ENCODE results near the gene NCK2.

GRCh38 chr2:105708697-105709096, 36.0 kb upstream of the NCK2 start:
- TF ChIP-seq, protein P1, sequence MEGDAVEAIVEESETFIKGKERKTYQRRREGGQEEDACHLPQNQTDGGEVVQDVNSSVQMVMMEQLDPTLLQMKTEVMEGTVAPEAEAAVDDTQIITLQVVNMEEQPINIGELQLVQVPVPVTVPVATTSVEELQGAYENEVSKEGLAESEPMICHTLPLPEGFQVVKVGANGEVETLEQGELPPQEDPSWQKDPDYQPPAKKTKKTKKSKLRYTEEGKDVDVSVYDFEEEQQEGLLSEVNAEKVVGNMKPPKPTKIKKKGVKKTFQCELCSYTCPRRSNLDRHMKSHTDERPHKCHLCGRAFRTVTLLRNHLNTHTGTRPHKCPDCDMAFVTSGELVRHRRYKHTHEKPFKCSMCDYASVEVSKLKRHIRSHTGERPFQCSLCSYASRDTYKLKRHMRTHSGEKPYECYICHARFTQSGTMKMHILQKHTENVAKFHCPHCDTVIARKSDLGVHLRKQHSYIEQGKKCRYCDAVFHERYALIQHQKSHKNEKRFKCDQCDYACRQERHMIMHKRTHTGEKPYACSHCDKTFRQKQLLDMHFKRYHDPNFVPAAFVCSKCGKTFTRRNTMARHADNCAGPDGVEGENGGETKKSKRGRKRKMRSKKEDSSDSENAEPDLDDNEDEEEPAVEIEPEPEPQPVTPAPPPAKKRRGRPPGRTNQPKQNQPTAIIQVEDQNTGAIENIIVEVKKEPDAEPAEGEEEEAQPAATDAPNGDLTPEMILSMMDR (IDR thresholded peaks at IDR 0.05): no peak
- TF ChIP-seq POLR2A (IDR thresholded peaks at IDR 0.05): no peak

All from esophagus squamous epithelium (tissue), 4 donors.